ENCODE data around the gene USP32.
A peak's percentile ranks its signal among the peaks of the same experiment; 100 is the strongest.
"Not testable (repeated sequence)": the region's sequence is repeated elsewhere in the genome, so short reads cannot be mapped to it uniquely, and the experiment has no call there.

The USP32 gene

DNA sequence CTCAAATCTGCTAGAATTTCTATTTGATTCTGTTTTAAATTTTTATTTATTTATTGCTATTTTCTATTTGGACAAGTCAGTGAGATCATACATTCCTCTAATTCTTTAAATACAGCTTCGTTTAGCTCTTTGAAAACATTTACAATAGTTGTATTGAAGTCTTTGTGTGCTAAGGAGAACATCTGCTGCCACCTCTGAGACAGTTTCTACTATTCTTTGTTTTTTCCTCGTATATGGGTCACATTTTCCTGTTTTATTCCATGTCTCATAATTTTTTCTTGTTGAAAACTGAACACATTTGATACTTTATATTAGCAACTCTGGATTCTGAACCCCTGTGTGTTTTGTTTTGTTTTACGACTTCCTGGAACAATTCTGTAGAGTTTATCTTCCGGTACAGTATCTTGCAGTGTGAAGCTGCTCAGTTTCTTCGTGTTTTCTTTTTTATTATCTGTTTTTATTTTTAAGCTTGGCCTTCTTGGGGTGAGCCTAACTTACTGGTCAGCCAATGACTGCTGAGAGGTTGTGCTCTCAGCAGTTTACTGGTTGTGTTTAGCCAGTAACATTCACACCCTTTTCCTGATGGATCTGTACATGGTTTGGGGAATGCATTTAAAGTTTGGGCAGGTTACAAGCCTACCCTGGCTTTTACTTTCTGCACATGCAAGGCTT, 143.2 kb downstream of the USP32 start:
- DNase-seq = no peak

DNA sequence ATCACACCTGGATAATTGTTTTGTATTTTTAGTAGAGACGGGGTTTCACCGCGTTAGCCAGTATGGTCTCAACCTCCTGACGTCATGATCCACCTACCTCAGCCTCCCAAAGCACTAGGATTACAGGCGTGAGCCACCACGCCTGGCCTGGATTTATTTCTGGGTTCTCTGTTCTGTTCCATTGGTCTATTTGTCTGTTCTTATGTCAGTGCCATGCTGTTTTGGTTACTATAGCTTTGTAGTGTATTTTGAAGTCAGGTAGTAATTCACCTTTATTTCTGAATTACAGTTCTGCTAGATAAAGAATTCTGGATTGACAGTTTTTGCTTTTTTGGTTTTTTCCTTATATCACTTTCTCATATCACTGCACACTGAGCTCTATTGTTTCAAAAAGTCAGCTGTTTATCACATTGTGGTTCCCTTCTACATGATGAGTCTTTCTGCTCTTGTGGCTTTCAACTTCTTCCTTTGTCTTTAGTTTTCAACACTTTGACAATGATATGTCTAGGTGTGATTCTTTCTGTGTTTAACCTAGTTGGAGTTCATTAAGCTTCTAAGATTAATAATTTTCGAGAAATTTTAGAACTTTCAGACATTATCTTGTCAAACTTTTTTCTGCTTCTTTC, 144.0 kb downstream of the USP32 start:
- TF ChIP-seq POLR2A (IDR thresholded peaks at IDR 0.05; ENCODE audit: low read length) (no peak), GATA1 (IDR thresholded peaks at IDR 0.05; ENCODE audit: low read depth, low read length) (no peak)
- DNase-seq = no peak

More for the DNA sequence above, 143.2 kb downstream of the USP32 start:
- TF ChIP-seq GATA1 (IDR thresholded peaks at IDR 0.05; ENCODE audit: low read depth, low read length) (no peak), POLR2A (IDR thresholded peaks at IDR 0.05; ENCODE audit: low read length) (no peak)

DNA sequence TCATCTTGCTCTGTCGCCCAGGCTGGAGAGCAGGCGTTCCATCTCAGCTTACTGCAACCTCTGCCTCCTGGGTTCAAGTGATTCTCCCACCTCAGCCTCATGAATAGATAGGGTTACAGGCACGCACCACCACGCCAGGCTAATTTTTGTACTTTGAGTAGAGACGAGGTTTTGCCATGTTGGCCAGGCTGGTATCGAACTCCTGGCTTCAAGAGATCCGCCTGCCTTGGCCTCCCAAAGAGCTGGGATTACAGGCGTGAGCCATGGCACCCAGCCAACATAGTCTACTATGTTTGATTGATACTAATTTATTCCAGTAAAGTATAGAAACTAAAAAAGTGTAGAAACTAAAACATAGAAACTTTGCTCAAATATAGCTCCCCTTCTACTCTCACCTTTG, 147.3 kb downstream of the USP32 start:
- no peak for DNase-seq
- no peak for TF ChIP-seq POLR2A (IDR thresholded peaks at IDR 0.05; ENCODE audit: low read length)
- no peak for TF ChIP-seq GATA1 (IDR thresholded peaks at IDR 0.05; ENCODE audit: low read depth, low read length)

DNA sequence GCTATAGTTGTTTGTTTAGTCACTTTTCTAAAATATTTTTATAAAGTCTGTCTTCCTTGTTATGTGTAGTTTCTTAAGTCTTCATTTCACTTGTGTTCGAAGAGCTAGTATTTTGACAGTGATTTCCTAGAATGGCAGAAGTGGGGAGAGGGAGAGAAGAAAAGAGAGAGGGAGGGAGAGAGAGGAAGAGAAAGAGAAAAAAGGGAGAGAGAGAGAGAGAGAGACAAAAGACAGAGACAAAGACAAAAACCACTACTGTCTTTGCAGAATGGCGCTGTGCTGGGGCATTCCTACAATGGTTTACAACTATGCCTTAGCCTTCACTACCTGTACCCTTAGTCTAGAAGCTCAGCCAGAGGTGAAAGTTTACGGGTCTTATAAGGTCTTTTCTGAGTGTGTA, 151.6 kb downstream of the USP32 start:
- no peak for TF ChIP-seq GATA1 (IDR thresholded peaks at IDR 0.05; ENCODE audit: low read depth, low read length)
- no peak for TF ChIP-seq POLR2A (IDR thresholded peaks at IDR 0.05; ENCODE audit: low read length)
- DNase-seq = no peak

DNA sequence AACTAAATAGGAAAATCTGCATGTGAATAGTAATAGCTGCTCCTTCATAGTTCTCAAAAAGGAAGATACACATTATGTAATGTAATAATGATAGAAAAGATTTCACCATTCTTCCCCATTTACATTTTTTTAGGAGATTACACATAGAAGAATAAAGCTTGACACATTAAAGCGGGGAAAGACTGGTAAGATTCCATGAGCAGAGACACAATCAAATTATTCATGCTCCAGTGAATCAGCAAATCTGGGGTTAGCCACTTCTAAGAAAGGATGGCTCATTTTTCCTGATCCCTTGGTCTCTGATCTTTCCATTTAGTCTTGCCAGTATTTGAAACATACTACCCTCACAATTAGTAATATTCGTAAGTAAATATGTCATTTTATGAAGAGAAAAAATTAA, 160.2 kb downstream of the USP32 start:
- TF ChIP-seq GATA1 (IDR thresholded peaks at IDR 0.05; ENCODE audit: low read depth, low read length) = no peak
- no peak for TF ChIP-seq POLR2A (IDR thresholded peaks at IDR 0.05; ENCODE audit: low read length)
- DNase-seq = no peak

DNA sequence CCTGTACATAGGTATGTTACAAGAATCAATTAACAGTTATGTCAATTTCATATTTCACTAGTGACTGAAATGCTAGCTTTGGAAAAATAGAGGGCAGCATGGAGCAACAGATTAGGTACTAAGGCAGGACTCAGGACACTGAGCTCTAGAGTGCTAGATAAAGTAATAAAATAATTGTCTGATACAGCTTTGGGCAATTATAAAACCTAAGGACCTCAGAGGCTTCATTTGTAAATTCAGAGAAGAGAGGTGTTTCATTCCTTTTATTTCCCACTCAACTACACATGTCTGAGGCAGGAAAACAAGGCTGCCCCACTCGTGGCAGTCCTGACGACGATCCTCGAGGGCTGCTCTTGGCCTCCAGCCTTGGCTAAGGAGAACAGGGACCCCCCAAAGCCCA, 160.7 kb downstream of the USP32 start:
- DNase-seq = peak; percentile 12 to 44
- TF ChIP-seq POLR2A (IDR thresholded peaks at IDR 0.05; ENCODE audit: low read length) (no peak), GATA1 (IDR thresholded peaks at IDR 0.05; ENCODE audit: low read depth, low read length) (no peak)

DNA sequence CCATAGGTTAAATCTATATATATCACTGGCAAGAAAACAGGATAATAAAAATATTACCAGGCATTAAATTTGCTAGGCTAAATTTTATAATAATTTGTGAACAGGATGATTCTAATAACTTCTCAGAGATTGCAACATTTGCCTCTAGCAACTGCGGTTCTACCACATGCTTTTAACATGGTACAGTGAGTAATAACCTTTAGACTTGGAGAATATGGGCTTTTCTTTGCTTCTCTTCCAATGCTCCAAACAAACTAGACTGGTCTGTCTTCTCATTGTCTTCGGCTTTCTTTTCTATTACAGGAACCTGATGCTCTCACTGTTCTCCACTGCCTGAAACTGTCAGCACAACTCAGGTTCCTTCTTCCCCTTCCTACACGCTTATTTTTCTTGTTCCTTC, 161.6 kb downstream of the USP32 start:
- TF ChIP-seq GATA1 (IDR thresholded peaks at IDR 0.05; ENCODE audit: low read depth, low read length) (no peak), POLR2A (IDR thresholded peaks at IDR 0.05; ENCODE audit: low read length) (no peak)
- no peak for DNase-seq

DNA sequence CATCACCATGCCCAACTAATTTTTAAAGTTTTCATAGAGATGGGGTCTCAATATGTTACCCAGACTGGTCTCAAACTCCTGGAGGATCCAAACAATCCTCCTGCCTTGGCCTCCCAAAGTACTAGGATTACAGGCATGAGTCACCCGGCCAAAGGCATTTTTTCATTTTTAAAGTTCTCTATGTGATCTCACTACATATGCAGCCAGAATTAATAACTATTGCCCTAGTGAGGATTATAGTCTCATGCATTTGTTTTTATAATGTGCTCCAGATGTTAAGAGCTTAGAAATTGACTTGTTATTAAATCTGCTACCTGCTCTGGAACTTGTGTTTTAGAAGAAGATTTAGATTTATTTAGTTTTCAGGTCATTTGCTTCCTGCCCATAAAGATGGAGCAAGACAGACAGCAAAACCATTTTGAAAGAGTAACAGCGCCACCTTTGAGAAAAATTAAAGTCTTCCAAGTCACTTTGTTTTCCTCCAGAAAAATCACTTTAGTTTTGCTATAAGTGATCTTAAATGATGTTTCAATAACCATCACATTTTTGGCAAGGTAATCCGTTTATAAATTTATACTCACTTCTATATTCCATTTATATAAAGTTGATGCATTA, 162.6 kb downstream of the USP32 start:
- TF ChIP-seq GATA1 (IDR thresholded peaks at IDR 0.05; ENCODE audit: low read depth, low read length) = no peak
- peak in 1 of 2 experiments; percentile 23 for DNase-seq

DNA sequence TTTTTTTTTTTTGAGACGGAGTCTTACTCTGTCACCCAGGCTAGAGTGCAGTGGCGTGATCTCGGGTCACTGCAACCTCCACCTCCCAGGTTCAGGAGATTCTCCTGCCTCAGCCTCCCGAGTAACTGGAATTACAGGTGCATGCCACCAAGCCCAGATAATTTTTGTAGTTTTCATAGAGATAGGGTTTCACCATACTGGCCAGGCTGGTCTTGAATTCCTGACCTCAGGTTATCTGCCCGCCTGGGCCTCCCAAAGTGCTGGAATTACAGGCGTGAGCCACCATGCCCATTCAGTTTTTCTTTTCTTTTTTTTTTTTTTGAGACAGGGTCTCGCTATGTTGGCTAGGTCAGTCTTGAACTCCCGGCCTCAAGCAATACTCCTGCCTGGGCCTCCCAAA, 164.7 kb downstream of the USP32 start:
- DNase-seq = not testable (repeated sequence)

DNA sequence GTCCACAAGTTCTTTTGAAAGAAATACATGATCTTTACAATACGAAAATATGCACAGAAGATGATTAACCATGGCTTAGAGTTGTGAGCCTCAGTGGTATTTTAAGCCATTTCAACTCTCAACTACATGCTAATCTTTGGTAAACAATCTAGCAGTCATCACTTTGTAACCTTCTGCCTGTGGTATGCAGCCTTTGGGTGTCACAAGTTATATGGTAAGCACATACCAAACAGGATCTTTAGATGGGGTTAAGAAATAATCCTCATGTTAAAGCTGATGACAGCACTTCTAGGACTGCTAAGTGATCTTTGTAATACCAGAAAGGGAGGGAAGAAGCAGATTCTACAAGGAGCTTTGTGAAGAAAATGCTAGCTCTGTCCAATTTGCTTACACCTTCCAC, 167.9 kb downstream of the USP32 start:
- no peak for DNase-seq

DNA sequence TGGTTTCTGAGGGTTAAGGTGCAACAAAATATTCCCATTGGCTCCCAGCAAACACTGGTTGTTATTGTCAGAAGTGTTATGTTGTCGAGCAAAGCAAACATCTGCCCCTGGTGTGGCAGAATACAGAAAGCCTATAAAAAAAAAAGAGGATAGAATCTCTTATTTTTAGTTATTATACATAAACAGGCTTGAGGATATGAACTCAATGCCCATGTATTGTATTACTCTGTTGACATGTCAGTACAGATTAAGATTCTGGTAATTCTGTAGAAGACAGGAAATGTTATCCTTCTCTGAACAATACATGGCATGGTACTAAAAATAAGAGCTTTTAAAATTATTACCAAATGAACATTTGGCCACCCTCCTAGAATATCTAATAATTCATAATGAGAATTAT, 168.5 kb downstream of the USP32 start:
- DNase-seq = no peak
- TF ChIP-seq POLR2A (IDR thresholded peaks at IDR 0.05; ENCODE audit: low read length) = no peak
- TF ChIP-seq GATA1 (IDR thresholded peaks at IDR 0.05; ENCODE audit: low read depth, low read length) = no peak

More for the DNA sequence above, 167.9 kb downstream of the USP32 start:
- TF ChIP-seq POLR2A (IDR thresholded peaks at IDR 0.05; ENCODE audit: low read length) (no peak), GATA1 (IDR thresholded peaks at IDR 0.05; ENCODE audit: low read depth, low read length) (no peak)

DNA sequence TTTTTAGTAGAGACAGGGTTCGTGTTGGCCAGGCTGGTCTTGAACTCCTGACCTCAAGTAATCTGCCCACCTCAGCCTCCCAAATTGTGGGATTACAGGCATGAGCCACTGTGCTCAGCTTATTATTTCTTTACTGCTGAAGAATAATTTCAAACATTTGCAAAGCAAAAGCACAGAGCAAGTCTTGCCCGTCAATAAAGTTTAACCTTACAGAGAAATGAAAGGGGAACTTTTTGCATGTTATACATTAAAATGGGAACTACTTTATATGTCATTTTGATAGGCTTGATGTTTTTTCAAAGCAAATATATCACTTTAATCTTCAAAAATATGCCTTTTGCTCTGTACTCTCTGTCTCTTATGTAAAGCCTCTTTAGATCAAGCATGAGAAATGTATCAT, 173.2 kb downstream of the USP32 start:
- DNase-seq = not testable (repeated sequence)

DNA sequence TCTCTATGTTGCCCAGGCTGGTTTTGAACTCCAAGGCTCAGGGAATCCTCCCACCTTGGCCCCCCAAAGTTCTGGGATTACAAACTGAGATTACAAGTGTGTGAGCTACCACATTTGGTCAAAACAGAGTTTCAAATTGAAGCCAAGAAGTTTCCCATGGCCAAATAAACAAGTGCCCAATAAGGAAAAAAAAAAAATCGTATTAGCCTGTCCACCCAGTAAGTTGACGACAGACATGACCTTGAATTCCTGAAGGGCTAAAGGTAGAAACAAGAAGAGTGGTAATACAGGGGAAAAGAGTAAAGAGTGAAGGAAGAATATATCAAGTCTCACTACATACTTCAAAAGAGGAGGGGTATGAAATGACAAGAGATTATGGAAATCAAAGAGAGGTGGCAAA, 176.0 kb downstream of the USP32 start:
- not testable (repeated sequence) for DNase-seq

DNA sequence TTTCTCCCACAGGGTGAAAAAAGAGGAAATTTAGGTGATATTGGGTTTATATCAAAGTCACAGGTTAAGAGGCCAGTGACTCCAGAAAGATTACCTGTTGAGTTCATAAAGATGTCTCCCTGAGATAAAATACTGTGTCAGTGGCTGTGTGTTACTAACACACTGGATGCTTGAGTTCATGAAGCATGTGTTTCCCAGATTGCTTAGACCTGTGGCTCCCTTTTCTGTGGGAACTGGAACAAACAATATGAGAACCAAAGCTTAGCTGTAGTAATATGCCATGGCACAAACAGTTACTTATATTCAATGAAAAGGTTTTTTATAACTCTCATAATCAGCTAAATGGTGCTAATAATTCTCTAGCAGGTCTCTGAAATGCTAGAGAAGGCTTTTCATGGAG, 180.7 kb downstream of the USP32 start:
- DNase-seq = not testable (repeated sequence)

DNA sequence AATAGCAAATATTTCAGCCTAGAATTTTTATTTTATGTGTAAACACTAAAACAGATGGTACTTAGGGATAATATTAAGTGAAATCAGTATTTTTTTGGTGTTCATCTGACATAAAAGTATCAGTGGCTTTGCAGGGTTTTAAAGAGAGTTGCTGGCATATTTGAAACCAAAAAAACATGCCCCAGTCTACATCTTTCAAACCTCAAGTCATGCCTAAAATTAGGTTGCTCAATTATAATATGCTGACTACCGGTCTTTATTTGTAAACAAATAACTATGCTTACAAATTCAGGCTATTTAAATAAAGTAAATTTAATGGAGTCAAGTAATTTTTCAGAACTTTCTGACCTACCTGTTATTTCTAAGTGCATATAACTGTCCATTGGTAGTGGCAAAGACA, 183.6 kb downstream of the USP32 start:
- DNase-seq = not testable (repeated sequence)

DNA sequence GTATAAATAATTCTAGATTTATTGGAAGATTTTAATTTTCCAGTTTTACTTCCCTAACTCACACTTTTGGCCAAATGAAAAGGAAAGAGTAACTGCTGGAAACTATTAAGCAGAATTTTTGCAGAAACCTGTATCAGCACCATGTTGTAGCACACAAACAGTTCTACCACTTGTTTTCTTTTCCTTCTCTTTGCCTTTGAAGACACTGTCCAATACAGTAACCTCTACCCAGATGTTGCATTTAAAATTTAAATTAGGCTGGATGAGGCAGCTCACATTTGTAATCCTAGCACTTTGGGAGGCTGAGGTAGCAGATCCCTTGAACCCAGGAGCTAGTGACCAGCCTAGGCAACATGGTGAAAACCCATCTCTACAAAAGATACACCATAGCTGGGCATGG, 186.2 kb downstream of the USP32 start:
- not testable (repeated sequence) for DNase-seq

DNA sequence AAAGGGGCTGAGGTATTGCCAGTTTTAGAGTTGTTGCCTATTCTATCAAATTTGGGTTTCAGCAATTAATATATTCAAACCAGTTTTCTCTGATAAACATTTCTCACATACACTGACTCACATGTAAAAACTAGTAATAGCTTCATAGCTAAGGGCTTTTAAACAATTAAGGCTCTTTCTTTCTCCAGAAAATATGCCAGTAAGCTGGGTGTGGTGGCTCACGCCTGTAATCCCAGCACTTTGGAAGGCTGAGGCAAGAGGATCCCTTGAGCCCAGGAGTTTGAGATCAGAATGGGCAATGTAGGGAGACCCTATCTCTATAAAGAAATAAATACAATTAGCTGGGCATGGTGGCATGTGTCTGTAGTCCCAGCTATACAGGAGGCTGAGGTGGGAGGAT, 193.3 kb downstream of the USP32 start:
- not testable (repeated sequence) for DNase-seq

DNA sequence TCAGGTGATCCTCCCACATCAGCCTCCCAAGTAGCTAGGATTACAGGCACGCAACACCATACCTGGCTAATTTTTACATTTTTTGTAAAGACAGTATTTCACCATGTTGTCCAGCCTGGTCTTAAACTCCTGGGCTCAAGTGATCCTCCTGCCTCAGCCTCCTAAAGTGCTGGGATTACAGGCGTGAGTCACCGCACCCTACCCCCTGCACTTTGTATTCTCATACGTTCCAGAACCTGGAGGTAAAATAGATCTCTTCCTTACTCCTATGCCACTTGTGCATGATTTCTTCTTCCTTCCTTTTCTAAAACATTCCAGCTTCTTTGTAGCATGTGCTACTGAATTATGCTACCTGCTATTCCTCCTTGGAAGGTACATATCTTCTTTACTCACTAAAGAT, 197.8 kb downstream of the USP32 start:
- DNase-seq = not testable (repeated sequence)
